ENCODE data around the gene OSBPL6. TPM values are rescaled to one million over a fixed set of nuclear protein-coding genes. Genes with fewer than 3 reads are reported as not detected.

Gene OSBPL6
- total and polyA plus RNA-seq, 3 donors from 2014 or later = 1.7 to 3.8 (median 2.6) TPM

DNA sequence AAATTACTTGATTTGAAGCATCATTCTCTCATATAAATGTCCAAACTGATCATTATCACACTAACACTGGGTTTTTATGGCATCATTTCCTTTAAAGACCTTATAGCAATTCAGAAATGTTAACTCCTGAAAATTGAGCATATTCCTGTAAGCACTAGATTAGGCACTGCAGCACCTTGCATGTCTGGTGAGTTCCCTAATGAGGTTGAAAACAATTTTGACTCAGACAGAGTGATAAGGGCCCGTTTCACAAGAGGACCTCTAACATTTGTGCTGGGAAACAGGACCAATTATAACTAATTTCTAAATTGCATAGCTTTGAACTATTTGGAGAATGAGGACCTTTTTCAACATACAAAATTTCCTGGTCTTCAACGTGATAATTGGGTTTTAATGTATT is 69.9 kb downstream of the OSBPL6 start:
- intact Hi-C loops (cut with DNase I; ENCODE audit: low total_unique reads) = no loop called here
- Histone ChIP-seq H3K4me3 (no peak overlapping the region), H3K9me3 (no peaks in the 10 kb centered on the region), H3K27ac (no peak overlapping the region), H3K4me1 (no peaks in the 10 kb centered on the region), H3K27me3 (no peaks in the 10 kb centered on the region), H3K36me3 (ENCODE audit: low read depth, missing control alignments) (no peaks in the 10 kb centered on the region)
- no peak for TF ChIP-seq POLR2A (IDR thresholded peaks at IDR 0.05)
- TF ChIP-seq, protein P1, sequence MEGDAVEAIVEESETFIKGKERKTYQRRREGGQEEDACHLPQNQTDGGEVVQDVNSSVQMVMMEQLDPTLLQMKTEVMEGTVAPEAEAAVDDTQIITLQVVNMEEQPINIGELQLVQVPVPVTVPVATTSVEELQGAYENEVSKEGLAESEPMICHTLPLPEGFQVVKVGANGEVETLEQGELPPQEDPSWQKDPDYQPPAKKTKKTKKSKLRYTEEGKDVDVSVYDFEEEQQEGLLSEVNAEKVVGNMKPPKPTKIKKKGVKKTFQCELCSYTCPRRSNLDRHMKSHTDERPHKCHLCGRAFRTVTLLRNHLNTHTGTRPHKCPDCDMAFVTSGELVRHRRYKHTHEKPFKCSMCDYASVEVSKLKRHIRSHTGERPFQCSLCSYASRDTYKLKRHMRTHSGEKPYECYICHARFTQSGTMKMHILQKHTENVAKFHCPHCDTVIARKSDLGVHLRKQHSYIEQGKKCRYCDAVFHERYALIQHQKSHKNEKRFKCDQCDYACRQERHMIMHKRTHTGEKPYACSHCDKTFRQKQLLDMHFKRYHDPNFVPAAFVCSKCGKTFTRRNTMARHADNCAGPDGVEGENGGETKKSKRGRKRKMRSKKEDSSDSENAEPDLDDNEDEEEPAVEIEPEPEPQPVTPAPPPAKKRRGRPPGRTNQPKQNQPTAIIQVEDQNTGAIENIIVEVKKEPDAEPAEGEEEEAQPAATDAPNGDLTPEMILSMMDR (IDR thresholded peaks at IDR 0.05) = no peak
- DNase-seq = no peak
- 54 to 57% methylated on average over 2 of the region's 2 CpGs for WGBS, 2 donors

DNA sequence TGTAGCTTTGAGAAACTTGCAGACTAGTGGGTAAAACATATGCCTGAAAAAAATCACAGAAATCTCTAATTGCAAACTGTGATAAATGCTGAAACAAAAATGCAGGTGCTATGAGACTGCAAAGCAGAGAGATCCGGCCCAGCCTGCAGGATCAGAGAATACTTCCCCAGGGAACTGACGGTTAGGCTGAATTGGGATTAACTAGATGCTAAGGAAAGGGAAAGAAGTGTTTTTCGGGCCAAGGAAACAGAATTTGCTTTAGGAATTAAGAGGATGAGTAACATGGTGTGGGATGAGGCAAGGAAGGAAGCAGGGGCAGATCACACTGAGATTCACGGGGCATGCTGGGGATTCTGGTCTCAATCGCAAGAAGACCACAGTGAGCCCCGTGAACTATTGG is 71.5 kb downstream of the OSBPL6 start:
- Histone ChIP-seq H3K4me1 (no peaks in the 10 kb centered on the region), H3K27me3 (no peaks in the 10 kb centered on the region), H3K36me3 (ENCODE audit: low read depth, missing control alignments) (no peaks in the 10 kb centered on the region), H3K4me3 (no peak overlapping the region), H3K9me3 (no peaks in the 10 kb centered on the region), H3K27ac (no peak overlapping the region)
- no peak for TF ChIP-seq POLR2A (IDR thresholded peaks at IDR 0.05)
- TF ChIP-seq, protein P1 (IDR thresholded peaks at IDR 0.05) = no peak
- intact Hi-C loops (cut with DNase I; ENCODE audit: low total_unique reads) = no loop called here
- WGBS, 2 donors = 73 to 79% methylated on average over 6 of the region's 6 CpGs
- no peak for DNase-seq

DNA sequence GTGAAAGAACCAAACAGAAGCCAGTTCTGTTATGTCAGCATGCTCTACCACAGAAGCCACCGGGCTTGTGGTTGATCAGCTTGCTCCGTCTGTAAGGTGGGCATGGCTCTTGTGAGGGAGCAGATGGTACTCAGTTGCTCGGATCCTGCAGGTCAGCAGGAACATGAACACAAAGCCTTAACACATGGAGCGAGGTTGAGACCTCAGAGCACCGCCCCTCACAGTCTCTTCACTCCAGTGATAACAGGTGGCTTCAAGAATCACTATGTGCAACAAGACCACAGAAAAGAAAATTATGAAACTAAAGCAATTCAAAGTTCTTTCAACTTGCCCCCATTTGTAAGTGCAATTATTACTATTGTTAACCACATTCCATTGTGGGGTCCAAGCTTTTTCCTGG is 72.1 kb downstream of the OSBPL6 start:
- WGBS, 2 donors = 96 to 100% methylated on average over 5 of the region's 5 CpGs
- no peak overlapping the region for H3K27ac ChIP-seq
- no peaks in the 10 kb centered on the region for H3K27me3 ChIP-seq
- no peak for DNase-seq
- H3K4me1 ChIP-seq = no peaks in the 10 kb centered on the region
- intact Hi-C loops (cut with DNase I; ENCODE audit: low total_unique reads) = no loop called here
- TF ChIP-seq POLR2A (IDR thresholded peaks at IDR 0.05) = no peak
- TF ChIP-seq, protein P1 (IDR thresholded peaks at IDR 0.05) = no peak
- no peaks in the 10 kb centered on the region for H3K36me3 ChIP-seq (ENCODE audit: low read depth, missing control alignments)
- no peak overlapping the region for H3K4me3 ChIP-seq
- no peaks in the 10 kb centered on the region for H3K9me3 ChIP-seq

DNA sequence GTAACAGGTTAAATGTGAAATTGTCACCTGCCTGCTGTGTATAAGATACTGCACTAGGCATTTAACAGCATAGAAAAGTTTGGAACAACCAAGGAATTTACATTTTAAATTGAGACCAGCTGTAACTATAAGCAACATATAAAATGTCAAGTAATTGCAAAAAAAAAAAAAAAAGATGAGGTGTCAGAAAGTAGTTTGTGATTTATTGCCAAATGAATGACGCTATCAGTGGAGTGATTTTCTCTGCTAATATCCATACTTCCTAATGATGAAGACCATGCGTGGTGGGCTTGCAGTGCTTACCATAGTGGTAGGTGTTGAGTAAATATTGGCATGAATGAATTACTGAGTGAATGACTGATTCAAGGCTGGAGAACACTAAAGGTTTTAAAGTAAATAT is 73.3 kb downstream of the OSBPL6 start:
- Histone ChIP-seq H3K4me3 (no peak overlapping the region), H3K4me1 (no peaks in the 10 kb centered on the region), H3K27ac (no peak overlapping the region), H3K36me3 (ENCODE audit: low read depth, missing control alignments) (no peaks in the 10 kb centered on the region), H3K9me3 (no peaks in the 10 kb centered on the region), H3K27me3 (no peaks in the 10 kb centered on the region)
- intact Hi-C loops (cut with DNase I; ENCODE audit: low total_unique reads) = no loop called here
- TF ChIP-seq, protein P1 (IDR thresholded peaks at IDR 0.05) = no peak
- no peak for TF ChIP-seq POLR2A (IDR thresholded peaks at IDR 0.05)
- no peak for DNase-seq
- 88 to 89% methylated on average over 2 of the region's 2 CpGs for WGBS, 2 donors

DNA sequence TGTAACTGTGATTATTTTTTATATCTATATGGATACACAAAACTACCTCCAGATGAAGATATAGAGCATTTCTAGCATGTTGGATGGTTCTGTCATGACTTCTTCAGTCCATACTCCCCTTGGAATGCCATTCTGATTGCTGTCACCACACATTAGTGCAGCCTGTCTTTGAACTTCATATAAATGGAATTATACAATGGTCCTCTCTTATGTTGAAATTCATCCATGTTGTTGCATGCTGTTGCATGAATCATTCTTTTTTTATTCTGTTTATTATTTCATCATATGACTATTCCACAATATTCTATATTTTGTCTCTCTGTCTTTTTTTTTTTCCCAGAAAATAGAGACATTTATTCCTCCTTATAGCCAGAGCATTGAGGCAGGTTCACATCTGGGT is 74.1 kb downstream of the OSBPL6 start:
- no peaks in the 10 kb centered on the region for H3K27me3 ChIP-seq
- TF ChIP-seq, protein P1 (IDR thresholded peaks at IDR 0.05) = no peak
- no peak overlapping the region for H3K4me3 ChIP-seq
- H3K4me1 ChIP-seq = no peaks in the 10 kb centered on the region
- no peaks in the 10 kb centered on the region for H3K9me3 ChIP-seq
- DNase-seq = no peak
- no peak overlapping the region for H3K27ac ChIP-seq
- intact Hi-C loops (cut with DNase I; ENCODE audit: low total_unique reads) = no loop called here
- H3K36me3 ChIP-seq (ENCODE audit: low read depth, missing control alignments) = no peaks in the 10 kb centered on the region
